Neural crest cell (in vitro differentiated cells): ENCODE data around the gene HMG20B. TPM values are rescaled to one million over a fixed set of nuclear protein-coding genes. Genes with fewer than 3 reads are reported as not detected.
"Not testable (repeated sequence)": the region's sequence is repeated elsewhere in the genome, so short reads cannot be mapped to it uniquely, and the experiment has no call there.

ENCODE experiments used
- DNase-seq: peaks from one replicate; pipeline ENCODE4 v3.0.0; 2021; ENCODE audit warnings: low read depth, mixed read lengths, low spot score
- H3K27ac Mint-ChIP-seq: one replicate; pipeline ENCODE4 v1.8.0; 2021; ENCODE audit warnings: mild to moderate bottlenecking, mixed read lengths; ENCODE audit not compliant: unreplicated experiment
- H3K27me3 Mint-ChIP-seq: 2 replicates; pipeline ENCODE4 v1.8.0; 2021; ENCODE audit warnings: low read depth, mild to moderate bottlenecking, mixed read lengths
- H3K36me3 Mint-ChIP-seq: 2 replicates; pipeline ENCODE4 v1.8.0; 2021; ENCODE audit warnings: low read depth, mild to moderate bottlenecking, mixed read lengths
- H3K4me1 Mint-ChIP-seq: 2 replicates; pipeline ENCODE4 v1.8.0; 2021; ENCODE audit warnings: mixed read lengths
- H3K4me3 Mint-ChIP-seq: one replicate; pipeline ENCODE4 v1.8.0; 2021; ENCODE audit warnings: mild to moderate bottlenecking, mixed read lengths
- H3K9me3 Mint-ChIP-seq: 2 replicates; pipeline ENCODE4 v1.8.0; 2021; ENCODE audit warnings: mixed read lengths
- CTCF ChIP-seq: fragments of 200-600 bp; sonication (generic); conservative IDR thresholded peaks from 2 replicates; pipeline ENCODE4 v1.5.0; 2021; ENCODE audit warnings: antibody characterized with exemption, mild to moderate bottlenecking
- total RNA-seq: library from RNA; stranded (reverse); gene quantifications from 2 replicates; pipeline ENCODE4 v1.2.1, GENCODE V29; 2021

Gene HMG20B
- total RNA-seq, 1 donor from 2014 or later: 79.6 TPM

DNA sequence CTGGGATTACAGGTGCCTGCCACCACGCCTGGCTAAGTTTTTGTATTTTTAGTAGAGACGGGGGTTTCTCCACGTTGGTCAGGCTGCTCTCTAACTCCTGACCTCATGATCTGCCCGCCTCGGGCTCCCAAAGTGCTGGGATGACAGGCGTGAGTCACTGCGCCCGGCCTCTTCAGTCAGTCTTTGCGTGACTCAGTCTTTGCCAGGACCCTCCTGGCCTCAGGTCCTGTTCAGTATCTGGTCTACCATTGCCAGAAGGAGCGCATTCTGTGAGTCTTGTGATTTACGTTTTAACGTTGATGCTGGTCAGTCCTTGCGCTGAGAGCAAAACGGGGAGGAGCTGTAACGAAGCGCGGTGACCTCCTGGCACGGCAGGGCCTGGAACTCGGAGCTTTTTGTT, 7.6 kb upstream of the HMG20B start:
- DNase-seq: no peak
- no peak for TF ChIP-seq CTCF
- H3K9me3 Mint-ChIP-seq: no peaks in the 10 kb centered on the region
- H3K36me3 Mint-ChIP-seq: no peaks in the 10 kb centered on the region
- peaks cover 10% of the 10 kb centered on the region for H3K4me1 Mint-ChIP-seq
- H3K27ac Mint-ChIP-seq: no peak overlapping the region
- H3K27me3 Mint-ChIP-seq: no peaks in the 10 kb centered on the region
- no peak overlapping the region for H3K4me3 Mint-ChIP-seq

- not testable (repeated sequence) for H3K36me3 Mint-ChIP-seq, H3K27ac Mint-ChIP-seq, H3K4me3 Mint-ChIP-seq, H3K27me3 Mint-ChIP-seq, H3K9me3 Mint-ChIP-seq, DNase-seq
- H3K4me1 Mint-ChIP-seq: peaks cover 36% of the 10 kb centered on the region
These were observed 2.7 kb upstream of the HMG20B start for GRCh38 chr19:3570042-3570441.

DNA sequence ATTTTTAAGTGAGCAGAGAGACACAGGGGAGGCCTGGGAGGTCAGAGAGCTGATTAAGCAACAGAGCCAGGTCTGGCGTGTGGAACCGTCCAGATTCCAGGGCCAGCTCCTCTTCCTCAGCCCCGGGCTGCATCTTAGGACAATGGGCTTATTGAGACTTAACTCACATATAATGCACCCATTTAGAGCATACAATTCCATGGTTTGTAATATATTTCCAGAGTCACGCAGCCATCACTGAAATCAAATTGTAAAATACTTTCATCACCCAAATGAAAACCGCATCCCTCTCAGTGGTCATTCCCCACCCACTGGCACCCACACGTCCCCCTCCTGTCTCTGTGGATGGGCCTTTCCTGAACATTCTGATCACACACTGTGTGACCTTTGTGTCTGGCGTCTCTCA, 2.1 kb upstream of the HMG20B start:
- Mint-ChIP-seq H3K9me3 (no peaks in the 10 kb centered on the region), H3K27me3 (peaks cover 13% of the 10 kb centered on the region), H3K27ac (no peak overlapping the region), H3K4me3 (peak overlapping the region; percentile 29), H3K36me3 (peaks cover 10% of the 10 kb centered on the region), H3K4me1 (peaks cover 37% of the 10 kb centered on the region)
- no peak for TF ChIP-seq CTCF
- DNase-seq: no peak

- Mint-ChIP-seq H3K4me1 (peaks cover 41% of the 10 kb centered on the region), H3K27ac (no peak overlapping the region), H3K4me3 (peak overlapping the region; percentile 95), H3K9me3 (no peaks in the 10 kb centered on the region), H3K27me3 (peaks cover 21% of the 10 kb centered on the region), H3K36me3 (peaks cover 10% of the 10 kb centered on the region)
- no peak for TF ChIP-seq CTCF
- peak; percentile 96 for DNase-seq
These were observed 451 bp upstream of the HMG20B start for GRCh38 chr19:3572132-3572854.

- TF ChIP-seq CTCF: no peak
These were observed 566 bp downstream of the HMG20B start for GRCh38 chr19:3573162-3573857.

More at GRCh38 chr19:3573162-3573857, 566 bp downstream of the HMG20B start:
- peaks cover 10% of the 10 kb centered on the region for H3K36me3 Mint-ChIP-seq
- H3K9me3 Mint-ChIP-seq: no peaks in the 10 kb centered on the region
- DNase-seq: no peak
- no peak overlapping the region for H3K27ac Mint-ChIP-seq
- peaks cover 41% of the 10 kb centered on the region for H3K4me1 Mint-ChIP-seq
- peaks cover 21% of the 10 kb centered on the region for H3K27me3 Mint-ChIP-seq
- peak overlapping the region; percentile 89 for H3K4me3 Mint-ChIP-seq
